ENCODE results near the gene ITGB1.

The ITGB1 gene

GRCh38 chr10:32954545-32955298 lies 3.3 kb downstream of the ITGB1 start:
- FAIRE-seq: no peak

GRCh38 chr10:32954080-32954479 lies 4.0 kb downstream of the ITGB1 start:
- no peak for FAIRE-seq

- no peak for FAIRE-seq
Observed at GRCh38 chr10:32953277-32953927, 4.6 kb downstream of the ITGB1 start.

- no peak for FAIRE-seq
Observed at GRCh38 chr10:32952541-32953276, 5.3 kb downstream of the ITGB1 start.

GRCh38 chr10:32952094-32952493 lies 5.9 kb downstream of the ITGB1 start:
- FAIRE-seq: no peak

GRCh38 chr10:32951111-32951510 lies 6.9 kb downstream of the ITGB1 start:
- no peak for FAIRE-seq

GRCh38 chr10:32950591-32951108 lies 7.4 kb downstream of the ITGB1 start:
- FAIRE-seq: no peak

GRCh38 chr10:32949221-32949678 lies 8.8 kb downstream of the ITGB1 start:
- FAIRE-seq: no peak

GRCh38 chr10:32948451-32948850 lies 9.6 kb downstream of the ITGB1 start:
- no peak for FAIRE-seq

GRCh38 chr10:32947586-32947985 lies 10.4 kb downstream of the ITGB1 start:
- no peak for FAIRE-seq

- FAIRE-seq: no peak
Observed at GRCh38 chr10:32946108-32946507, 11.9 kb downstream of the ITGB1 start.

GRCh38 chr10:32943854-32944661 lies 14.0 kb downstream of the ITGB1 start:
- no peak for FAIRE-seq

GRCh38 chr10:32943395-32943794 lies 14.6 kb downstream of the ITGB1 start:
- no peak for FAIRE-seq

GRCh38 chr10:32942081-32942480 lies 15.9 kb downstream of the ITGB1 start:
- no peak for FAIRE-seq

- no peak for FAIRE-seq
Observed at GRCh38 chr10:32941357-32941756, 16.7 kb downstream of the ITGB1 start.

- FAIRE-seq: no peak
Observed at GRCh38 chr10:32940321-32941301, 17.4 kb downstream of the ITGB1 start.

- FAIRE-seq: no peak
Observed at GRCh38 chr10:32939296-32940111, 18.5 kb downstream of the ITGB1 start.

- FAIRE-seq: no peak
Observed at GRCh38 chr10:32938554-32939061, 19.4 kb downstream of the ITGB1 start.

- no peak for FAIRE-seq
Observed at GRCh38 chr10:32937911-32938424, 20.1 kb downstream of the ITGB1 start.

- FAIRE-seq: peak; percentile 56
Observed at GRCh38 chr10:32932225-32932729, 25.8 kb downstream of the ITGB1 start.
